NCI-H2171 treated with DMSO at 0.1 percent for 48 hours (cell line): ENCODE data around the gene PPM1H.
A peak's percentile ranks its signal among the peaks of the same experiment; 100 is the strongest.

ENCODE experiments used
- DNase-seq: peaks from one replicate; lab custom pipeline; 2025; lab: John Stamatoyannopoulos, UW

Gene PPM1H

GRCh38 chr12:62604373-62604772 is 330.6 kb downstream of the PPM1H start:
- DNase-seq, result peak; percentile 28

DNA sequence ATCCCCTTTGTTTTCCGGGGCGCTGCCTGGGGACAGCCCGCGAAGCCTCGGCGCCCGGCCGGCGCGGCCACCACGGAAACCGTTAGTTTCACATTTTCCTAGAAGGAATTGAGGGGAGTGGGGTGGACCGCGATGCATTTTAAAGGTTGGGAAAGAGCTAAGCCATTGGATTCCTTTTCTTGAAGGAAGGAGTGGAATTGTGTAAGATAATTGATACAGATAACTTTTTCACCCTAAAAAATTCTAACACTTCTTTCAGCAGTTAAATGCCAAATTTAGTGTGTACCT is 331.2 kb downstream of the PPM1H start:
- no peak for DNase-seq

GRCh38 chr12:62603061-62603810 is 331.7 kb downstream of the PPM1H start:
- DNase-seq, result peak; percentile 80

- DNase-seq, result peak; percentile 97
Measured at GRCh38 chr12:62602255-62603060, 332.5 kb downstream of the PPM1H start.

DNA sequence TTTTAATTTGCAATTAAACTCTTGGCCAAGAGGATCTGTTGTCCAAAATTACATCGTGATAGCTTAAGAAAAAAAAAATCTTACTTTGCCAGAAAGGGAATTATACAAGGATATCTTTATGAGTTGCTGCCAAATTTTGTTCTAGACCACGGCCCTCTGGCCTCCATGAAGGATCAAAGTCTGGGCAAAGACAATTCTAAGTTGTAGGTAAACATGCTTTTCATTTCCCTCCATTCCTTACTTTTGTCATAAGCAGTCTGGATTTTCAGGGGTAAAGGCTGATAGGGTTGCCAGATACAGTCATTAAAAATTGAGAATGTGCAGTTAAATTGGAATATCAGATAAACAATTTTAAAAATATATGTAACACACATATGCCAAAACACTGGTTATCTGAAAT is 333.2 kb downstream of the PPM1H start:
- DNase-seq, result no peak

- DNase-seq, result no peak
Measured at GRCh38 chr12:62599854-62600437, 335.0 kb downstream of the PPM1H start.

GRCh38 chr12:62598846-62599245 is 336.1 kb downstream of the PPM1H start:
- no peak for DNase-seq

DNA sequence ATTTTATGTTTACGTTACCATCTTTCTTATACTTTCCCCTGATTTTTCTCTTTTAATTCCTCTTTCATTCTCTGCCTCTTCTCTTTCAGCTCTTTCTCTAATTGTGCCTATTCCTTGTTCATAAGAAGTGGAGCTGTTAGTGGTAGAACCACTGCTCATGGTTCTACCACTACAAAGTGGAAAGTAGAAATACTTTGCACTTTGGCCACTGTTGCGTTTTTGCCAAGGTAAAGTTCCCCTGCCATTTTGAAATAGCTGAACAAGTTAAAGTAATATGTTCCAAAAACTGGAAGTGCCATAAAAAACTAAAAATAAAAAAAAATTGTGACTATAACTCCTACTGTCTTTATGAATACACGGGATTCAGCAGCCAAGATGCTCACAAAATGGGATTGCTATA is 337.7 kb downstream of the PPM1H start:
- no peak for DNase-seq
